H9 (cell line): ENCODE results near the gene C3orf52. TPM values are rescaled to one million over a fixed set of nuclear protein-coding genes. Genes with fewer than 3 reads are reported as not detected.

Experiments
- DNase-seq: peaks from one replicate; pipeline ENCODE4 v3.0.0-alpha.2; 2017
- H2AFZ ChIP-seq: one replicate; pipeline ENCODE4 v1.6.1; 2013; ENCODE audit warnings: mild to moderate bottlenecking, low read length, control low read depth, moderate library complexity
- H2AK5ac ChIP-seq: 2 replicates; pipeline ENCODE4 v1.6.1; 2013; ENCODE audit warnings: low read length, control low read depth, mixed read lengths; ENCODE audit not compliant: insufficient read length
- H2BK120ac ChIP-seq: one replicate; pipeline ENCODE4 v1.6.1; 2013; ENCODE audit warnings: low read depth, mild to moderate bottlenecking, low read length, control low read depth, inconsistent platforms; ENCODE audit not compliant: poor library complexity, severe bottlenecking
- H2BK12ac ChIP-seq: 2 replicates; pipeline ENCODE4 v1.6.1; 2013; ENCODE audit warnings: low read length, control low read depth, mixed read lengths, low read depth; ENCODE audit not compliant: insufficient read length
- H2BK15ac ChIP-seq: 2 replicates; pipeline ENCODE4 v1.6.1; 2013; ENCODE audit warnings: low read depth, low read length, control low read depth
- H2BK20ac ChIP-seq: one replicate; pipeline ENCODE4 v1.6.1; 2013; ENCODE audit warnings: low read depth, mild to moderate bottlenecking, low read length, control low read depth, inconsistent platforms; ENCODE audit not compliant: poor library complexity, severe bottlenecking
- H2BK5ac ChIP-seq: 2 replicates; pipeline ENCODE4 v1.6.1; 2013; ENCODE audit warnings: low read length, control low read depth, mixed read lengths; ENCODE audit not compliant: insufficient read length
- H3K14ac ChIP-seq: 2 replicates; pipeline ENCODE4 v1.6.1; 2013; ENCODE audit warnings: low read length, control low read depth; ENCODE audit not compliant: insufficient read depth
- H3K18ac ChIP-seq: 2 replicates; pipeline ENCODE4 v1.6.1; 2013; ENCODE audit warnings: low read depth, mild to moderate bottlenecking, mixed read lengths, low read length, control low read depth; ENCODE audit not compliant: insufficient read length
- H3K23ac ChIP-seq: 2 replicates; pipeline ENCODE4 v1.6.1; 2013; ENCODE audit warnings: low read length, control low read depth, mixed read lengths, low read depth; ENCODE audit not compliant: insufficient read length
- H3K23me2 ChIP-seq: 2 replicates; pipeline ENCODE4 v1.6.1; 2013; ENCODE audit warnings: low read depth, mild to moderate bottlenecking, mixed read lengths, low read length, control low read depth; ENCODE audit not compliant: insufficient read length, poor library complexity, severe bottlenecking
- H3K27ac ChIP-seq: 2 replicates; pipeline ENCODE4 v1.5.1; 2013; ENCODE audit warnings: low read length, control low read depth, mixed read lengths, low read depth; ENCODE audit not compliant: insufficient read length
- H3K27me3 ChIP-seq: 2 replicates; pipeline ENCODE4 v1.6.1; 2013; ENCODE audit warnings: low read length, control low read depth, inconsistent platforms; ENCODE audit not compliant: insufficient read depth
- H3K4ac ChIP-seq: 2 replicates; pipeline ENCODE4 v1.6.1; 2013; ENCODE audit warnings: low read depth, mild to moderate bottlenecking, control low read depth, inconsistent platforms, low read length, moderate library complexity
- H3K4me1 ChIP-seq: 2 replicates; pipeline ENCODE4 v1.6.1; 2013; ENCODE audit warnings: low read length, control low read depth, inconsistent platforms; ENCODE audit not compliant: insufficient read depth
- H3K4me2 ChIP-seq: 2 replicates; pipeline ENCODE4 v1.6.1; 2013; ENCODE audit warnings: low read length, control low read depth, mixed read lengths; ENCODE audit not compliant: insufficient read length, insufficient read depth
- H3K56ac ChIP-seq: 2 replicates; pipeline ENCODE4 v1.6.1; 2013; ENCODE audit warnings: low read depth, mild to moderate bottlenecking, mixed read lengths, low read length, control low read depth; ENCODE audit not compliant: insufficient read length
- H3K79me1 ChIP-seq: 2 replicates; pipeline ENCODE4 v1.6.1; 2013; ENCODE audit warnings: low read depth, mild to moderate bottlenecking, moderate library complexity, low read length, control low read depth, inconsistent platforms; ENCODE audit not compliant: insufficient read depth, poor library complexity, severe bottlenecking
- H3K79me2 ChIP-seq: 2 replicates; pipeline ENCODE4 v1.6.1; 2013; ENCODE audit warnings: low read length, control low read depth, inconsistent platforms; ENCODE audit not compliant: insufficient read depth
- H3K9ac ChIP-seq: 2 replicates; pipeline ENCODE4 v1.6.1; 2013; ENCODE audit warnings: low read length, control low read depth, mixed read lengths; ENCODE audit not compliant: insufficient read length; ENCODE audit errors: extremely low read depth
- H3K9me3 ChIP-seq: one replicate; pipeline ENCODE4 v1.6.1; 2013; ENCODE audit warnings: low read depth, low read length, inconsistent platforms; ENCODE audit not compliant: control insufficient read depth
- H3T11ph ChIP-seq: one replicate; pipeline ENCODE4 v1.6.1; 2013; ENCODE audit warnings: mild to moderate bottlenecking, low read length, control low read depth, inconsistent platforms
- H4K20me1 ChIP-seq: one replicate; pipeline ENCODE4 v1.6.1; 2013; ENCODE audit not compliant: control insufficient read depth, insufficient read length, insufficient read depth
- H4K5ac ChIP-seq: 2 replicates; pipeline ENCODE4 v1.6.1; 2013; ENCODE audit warnings: low read depth, mild to moderate bottlenecking, mixed read lengths, low read length, control low read depth; ENCODE audit not compliant: insufficient read length
- H4K8ac ChIP-seq: replicated peaks from 2 replicates; pipeline ENCODE4 v1.6.1; 2013; ENCODE audit warnings: low read length, control low read depth, mixed read lengths, low read depth; ENCODE audit not compliant: insufficient read length
- H4K91ac ChIP-seq: 2 replicates; pipeline ENCODE4 v1.6.1; 2013; ENCODE audit warnings: low read depth, mild to moderate bottlenecking, moderate library complexity, mixed read lengths, low read length, control low read depth; ENCODE audit not compliant: insufficient read length
- H3K27ac Mint-ChIP-seq, 3 experiments: 2 replicates in 2 of 3; 3 replicates in 1 of 3; pipeline ENCODE4 v1.8.0; 2020 to 2021; ENCODE audit warnings: mixed read lengths in 3 of 3, mild to moderate bottlenecking in 1 of 3, moderate library complexity in 1 of 3
- H3K27me3 Mint-ChIP-seq: 2 replicates; pipeline ENCODE4 v1.8.0; 2021; ENCODE audit warnings: low read depth, mild to moderate bottlenecking, moderate library complexity, mixed read lengths
- H3K36me3 Mint-ChIP-seq, 3 experiments: 2 replicates in 2 of 3; 3 replicates in 1 of 3; pipeline ENCODE4 v1.8.0; 2020 to 2021; ENCODE audit warnings: low read depth in 3 of 3, mixed read lengths in 3 of 3; ENCODE audit not compliant: insufficient read depth in 1 of 3
- H3K4me1 Mint-ChIP-seq, 2 experiments: 2 replicates each; pipeline ENCODE4 v1.8.0; 2020; ENCODE audit warnings: mixed read lengths in 2 of 2
- H3K4me3 Mint-ChIP-seq, 2 experiments: 2 replicates in 1 of 2; 3 replicates in 1 of 2; pipeline ENCODE4 v1.8.0; 2020 to 2021; ENCODE audit warnings: mild to moderate bottlenecking in 2 of 2, mixed read lengths in 2 of 2, moderate library complexity in 1 of 2
- H3K9me3 Mint-ChIP-seq, 2 experiments: 2 replicates in 1 of 2; 3 replicates in 1 of 2; pipeline ENCODE4 v1.8.0; 2020; ENCODE audit warnings: mild to moderate bottlenecking in 2 of 2, mixed read lengths in 2 of 2, moderate library complexity in 1 of 2
- CTCF ChIP-seq: fragments of 200-600 bp; sonication (generic); conservative IDR thresholded peaks from 3 replicates; pipeline ENCODE4 v1.8.0; 2021; ENCODE audit warnings: antibody characterized with exemption, mild to moderate bottlenecking
- WGBS: extraction: QIAGEN DNeasy Blood & Tissue Kit; methylation state at CpG from one replicate; pipeline ENCODE4 v1.1.7; 2013; ENCODE audit warnings: missing lambda C conversion rate, low lambda C conversion rate, mixed read lengths; ENCODE audit not compliant: insufficient read length; ENCODE audit errors: extremely low coverage; 5-methylcytosine and 5-hydroxymethylcytosine counted together
- total RNA-seq: library from RNA; stranded (reverse); gene quantifications from 2 replicates; pipeline ENCODE4 v1.2.1, GENCODE V29; 2021

C3orf52 gene
- total RNA-seq, 1 experiment from 2014 or later: 11.2 TPM

GRCh38 chr3:112046599-112046998, 39.6 kb upstream of the C3orf52 start:
- no peak overlapping the region for H3K27ac Mint-ChIP-seq
- Histone ChIP-seq H2AFZ (no peak overlapping the region), H3K27me3 (no peaks in the 10 kb centered on the region), H4K8ac (no peak overlapping the region), H3K27ac (no peak overlapping the region), H2BK15ac (no peak overlapping the region), H2BK20ac (no peak overlapping the region), H3K4ac (no peak overlapping the region), H3T11ph (no peak overlapping the region), H2BK5ac (no peak overlapping the region), H3K4me1 (no peaks in the 10 kb centered on the region; the same call in 1 of the 2 replicates), H3K23ac (no peak overlapping the region), H3K9me3 (no peaks in the 10 kb centered on the region), H3K79me2 (no peaks in the 10 kb centered on the region), H3K56ac (no peak overlapping the region), H2BK120ac (no peak overlapping the region), H4K5ac (no peak overlapping the region), H3K79me1 (no peaks in the 10 kb centered on the region), H4K91ac (no peak overlapping the region), H3K14ac (no peak overlapping the region), H3K23me2 (no peaks in the 10 kb centered on the region), H2AK5ac (no peak overlapping the region), H3K4me2 (no peak overlapping the region), H2BK12ac (no peak overlapping the region), H4K20me1 (no peaks in the 10 kb centered on the region), H3K18ac (no peak overlapping the region), H3K9ac (no peak overlapping the region)
- H3K27me3 Mint-ChIP-seq: no peaks in the 10 kb centered on the region
- no peak for TF ChIP-seq CTCF
- no peaks in the 10 kb centered on the region for H3K9me3 Mint-ChIP-seq
- no peaks in the 10 kb centered on the region for H3K36me3 Mint-ChIP-seq
- WGBS: 100% methylated on average over 1 of the region's 4 CpGs
- peaks cover 13 to 15% of the 10 kb centered on the region in 2 experiments for H3K4me1 Mint-ChIP-seq
- H3K4me3 Mint-ChIP-seq: no peak overlapping the region
- no peak for DNase-seq
